PFSK-1 (cell line): ENCODE data around the gene CBY1.

Experiments used
- REST ChIP-seq, 2 experiments: IDR thresholded peaks; 2 replicates each; pipeline versions ENCODE4 v1.6.1 to v1.8.0; 2011 to 2012; ENCODE audit warnings: low read depth in 2 of 2, low read length in 2 of 2, control low read depth in 1 of 2, inconsistent platforms in 1 of 2, mild to moderate bottlenecking in 1 of 2, moderate library complexity in 1 of 2; ENCODE audit not compliant: insufficient read depth in 1 of 2
- TAF1 ChIP-seq: IDR thresholded peaks from 2 replicates; pipeline ENCODE4 v1.6.1; 2012; ENCODE audit warnings: low read length, control low read depth, borderline replicate concordance; ENCODE audit not compliant: insufficient read depth

DNA sequence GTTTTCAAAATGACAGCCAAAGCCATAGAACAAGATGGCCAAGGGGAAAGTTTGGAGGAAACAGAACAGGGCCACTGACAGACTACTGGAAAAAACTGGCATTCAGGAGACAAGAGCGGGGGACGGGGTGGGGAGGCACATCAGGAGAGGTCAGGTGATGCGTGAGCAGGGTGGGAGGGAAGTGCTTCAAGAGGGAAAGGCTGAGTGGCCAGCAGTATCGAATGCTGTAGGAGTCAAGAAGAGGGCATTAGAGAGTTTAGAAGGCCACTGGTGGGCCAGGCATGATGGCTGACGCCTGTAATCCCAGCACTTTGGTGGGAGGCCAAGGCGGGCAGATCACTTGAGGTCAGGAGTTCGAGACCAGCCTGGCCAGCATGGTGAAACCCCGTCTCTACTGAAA, 57.5 kb downstream of the CBY1 start:
- no peak for TF ChIP-seq TAF1
- TF ChIP-seq REST (IDR thresholded peaks at IDR 0.05; ENCODE audit: insufficient read depth in 1 of 2, low read depth in 2 of 2, low read length in 2 of 2): no peak
